Stomach (tissue), 9 donors: ENCODE data around the gene CHRNA1. TPM values are rescaled to one million over a fixed set of nuclear protein-coding genes. Genes with fewer than 3 reads are reported as not detected.

ENCODE experiments used
- DNase-seq, 2 donors: peaks; one replicate each; pipeline versions ENCODE4 v3.0.0 to v3.0.0-alpha.2; 2013 to 2019
- H3K27ac ChIP-seq, 5 donors: fragments of 200-600 bp in 4 of 5; sonication (generic) in 4 of 5; one replicate each; pipeline ENCODE4 v1.5.1; 2013 to 2019; ENCODE audit warnings: mild to moderate bottlenecking in 1 of 5, moderate library complexity in 1 of 5
- H3K27me3 ChIP-seq, 3 donors: fragments of 200-600 bp; sonication (generic); one replicate each; pipeline ENCODE4 v1.5.1; 2017 to 2019; ENCODE audit warnings: mixed run types in 1 of 3
- H3K36me3 ChIP-seq, 4 donors: fragments of 200-600 bp; sonication (generic); 1 replicate in 3 of 4; 2 replicates in 1 of 4; pipeline ENCODE4 v1.5.1; 2016 to 2019
- H3K4me1 ChIP-seq, 4 donors: fragments of 200-600 bp; sonication (generic); one replicate each; pipeline ENCODE4 v1.5.1; 2016 to 2019
- H3K4me3 ChIP-seq, 4 donors: fragments of 200-600 bp; sonication (generic) in 3 of 4; one replicate each; pipeline ENCODE4 v1.5.1; 2016 to 2019; ENCODE audit warnings: mild to moderate bottlenecking in 1 of 4
- H3K9me3 ChIP-seq, 4 donors: fragments of 200-600 bp; sonication (generic); one replicate each; pipeline ENCODE4 v1.5.1; 2016 to 2019
- CTCF ChIP-seq, 7 experiments: fragments of 450-650 bp in 4 of 7; fragments of 200-600 bp in 3 of 7; sonication (generic) in 3 of 7; IDR thresholded peaks; one replicate each; pipeline ENCODE4 v1.5.1; 2016 to 2019; ENCODE audit warnings: antibody characterized with exemption in 7 of 7, control low read depth in 2 of 7, mild to moderate bottlenecking in 1 of 7
- EP300 ChIP-seq: sonication (generic); formaldehyde crosslinking; IDR thresholded peaks from one replicate; pipeline ENCODE4 v1.6.1; 2017; ENCODE audit warnings: antibody characterized with exemption
- POLR2A ChIP-seq, 4 donors: fragments of 450-650 bp; IDR thresholded peaks; one replicate each; pipeline ENCODE4 v1.6.1; 2016; ENCODE audit warnings: antibody characterized with exemption in 4 of 4, control low read depth in 2 of 4, mild to moderate bottlenecking in 1 of 4, moderate library complexity in 1 of 4
- POLR2AphosphoS5 ChIP-seq, 3 donors: sonication (generic); formaldehyde crosslinking; IDR thresholded peaks; one replicate each; pipeline ENCODE4 v1.6.1; 2016; ENCODE audit warnings: antibody characterized with exemption in 3 of 3
- WGBS, 5 donors: extraction: QIAGEN DNeasy Blood & Tissue Kit in 3 of 5; methylation state at CpG; one replicate each; pipeline versions ENCODE4 v1.1.5 to v1.1.7; 2013 to 2018; 5-methylcytosine and 5-hydroxymethylcytosine counted together
- intact Hi-C: fragments of 100-400 bp; cut with DNase I; formaldehyde crosslinking; loops from one replicate; pipeline ENCODE4 v1.15.1; 2023; ENCODE audit warnings: low total_unique reads
- polyA plus RNA-seq, 3 donors: library from polyadenylated mRNA; stranded (reverse); fragments of 200-250 nt; gene quantifications; one replicate each; pipeline ENCODE4 v1.2.3, GENCODE V29; 2013
- total RNA-seq, 5 donors: library from RNA; depleted of rRNA; stranded (reverse); fragments of >200 nt; gene quantifications; one replicate each; pipeline versions ENCODE4 v1.1.0 to v1.2.3, GENCODE V29; 2014 to 2016
- donor health status: healthy with polysubstance abuse.
- donor health status: Bipolar disorder and iron deficiency.
- donor health status: healthy.

Gene CHRNA1
- total and polyA plus RNA-seq, 8 donors: 0.46 TPM; not detected in 7

GRCh38 chr2:174796319-174796771, 32.1 kb upstream of the CHRNA1 start:
- Histone ChIP-seq H3K27me3 (no peaks in the 10 kb centered on the region), H3K9me3 (no peaks in the 10 kb centered on the region), H3K36me3 (peaks cover 0 to 11% (median 3%) of the 10 kb centered on the region in 4 donors), H3K4me3 (no peak overlapping the region), H3K27ac (no peak overlapping the region), H3K4me1 (no peaks in the 10 kb centered on the region)
- intact Hi-C loops: no loop called here
- DNase-seq: no peak
- TF ChIP-seq EP300 (no peak), POLR2A (IDR thresholded peaks at IDR 0.05) (no peak), CTCF (IDR thresholded peaks at IDR 0.05) (no peak), POLR2AphosphoS5 (IDR thresholded peaks at IDR 0.05) (no peak)

GRCh38 chr2:174794851-174795374, 30.6 kb upstream of the CHRNA1 start:
- Histone ChIP-seq H3K27ac (no peak overlapping the region), H3K27me3 (no peaks in the 10 kb centered on the region), H3K4me3 (no peak overlapping the region), H3K9me3 (no peaks in the 10 kb centered on the region), H3K36me3 (peaks cover 0 to 7% (median 2%) of the 10 kb centered on the region in 4 donors), H3K4me1 (no peaks in the 10 kb centered on the region)
- intact Hi-C loops: no loop called here
- no peak for DNase-seq
- TF ChIP-seq POLR2AphosphoS5 (IDR thresholded peaks at IDR 0.05): no peak
- 79 to 87% (median 82%) methylated on average over 3 of the region's 3 CpGs for WGBS, 5 donors

- DNase-seq: no peak
- 51 to 80% (median 56%) methylated on average over 7 of the region's 7 CpGs for WGBS, 5 donors
- TF ChIP-seq POLR2AphosphoS5 (IDR thresholded peaks at IDR 0.05) (no peak), POLR2A (IDR thresholded peaks at IDR 0.05) (no peak), CTCF (IDR thresholded peaks at IDR 0.05) (no peak), EP300 (no peak)
Observed at GRCh38 chr2:174792309-174793025, 28.2 kb upstream of the CHRNA1 start.

GRCh38 chr2:174791746-174792280, 27.5 kb upstream of the CHRNA1 start:
- no peaks in the 10 kb centered on the region for H3K36me3 ChIP-seq
- no peaks in the 10 kb centered on the region for H3K27me3 ChIP-seq
- DNase-seq: no peak
- H3K27ac ChIP-seq: no peak overlapping the region
- intact Hi-C loops: no loop called here
- WGBS, 5 donors: 68 to 74% (median 73%) methylated on average over 6 to 7 of the region's 7 CpGs
- H3K4me3 ChIP-seq: no peak overlapping the region
- no peaks in the 10 kb centered on the region for H3K4me1 ChIP-seq
- TF ChIP-seq EP300 (no peak), POLR2A (IDR thresholded peaks at IDR 0.05) (no peak), CTCF (IDR thresholded peaks at IDR 0.05) (no peak), POLR2AphosphoS5 (IDR thresholded peaks at IDR 0.05) (no peak)
- no peaks in the 10 kb centered on the region for H3K9me3 ChIP-seq

More at GRCh38 chr2:174792309-174793025, 28.2 kb upstream of the CHRNA1 start:
- no peaks in the 10 kb centered on the region for H3K9me3 ChIP-seq
- no peaks in the 10 kb centered on the region for H3K4me1 ChIP-seq
- H3K36me3 ChIP-seq: no peaks in the 10 kb centered on the region
- intact Hi-C loops: no loop called here
- no peak overlapping the region for H3K4me3 ChIP-seq
- no peaks in the 10 kb centered on the region for H3K27me3 ChIP-seq
- H3K27ac ChIP-seq: no peak overlapping the region

- no peak for TF ChIP-seq POLR2AphosphoS5 (IDR thresholded peaks at IDR 0.05)
- H3K9me3 ChIP-seq: no peaks in the 10 kb centered on the region
- DNase-seq: no peak
- no peak overlapping the region for H3K4me3 ChIP-seq
- intact Hi-C loops: no loop called here
- H3K27me3 ChIP-seq: no peaks in the 10 kb centered on the region
- H3K36me3 ChIP-seq: no peaks in the 10 kb centered on the region
- no peak overlapping the region for H3K27ac ChIP-seq
- WGBS, 5 donors: 81 to 87% (median 85%) methylated on average over 8 of the region's 8 CpGs
- no peaks in the 10 kb centered on the region for H3K4me1 ChIP-seq
Observed at GRCh38 chr2:174791020-174791419, 26.7 kb upstream of the CHRNA1 start.
